Thyroid gland (tissue), 4 donors: Measurements from ENCODE around the gene FBXL7.

ENCODE experiments used
- CTCF ChIP-seq, 6 experiments: fragments of 200-600 bp in 3 of 6; fragments of 450-650 bp in 3 of 6; sonication (generic) in 3 of 6; IDR thresholded peaks; one replicate each; pipeline ENCODE4 v1.5.1; 2016 to 2019; ENCODE audit warnings: antibody characterized with exemption in 6 of 6, mild to moderate bottlenecking in 2 of 6, inconsistent platforms in 1 of 6, moderate library complexity in 1 of 6
- POLR2A ChIP-seq, 2 donors: fragments of 450-650 bp; IDR thresholded peaks; one replicate each; pipeline ENCODE4 v1.6.1; 2017; ENCODE audit warnings: antibody characterized with exemption in 2 of 2, mild to moderate bottlenecking in 2 of 2, moderate library complexity in 1 of 2

GRCh38 chr5:15538516-15538915 lies 38.5 kb downstream of the FBXL7 start:
- TF ChIP-seq POLR2A (IDR thresholded peaks at IDR 0.05): no peak
- TF ChIP-seq CTCF (IDR thresholded peaks at IDR 0.05): no peak
